Measurements from ENCODE around the gene CLK2. TPM values are rescaled to one million over a fixed set of nuclear protein-coding genes. Genes with fewer than 3 reads are reported as not detected.

Gene CLK2
- total RNA-seq, 1 experiment from 2014 or later: 43.1 TPM

GRCh38 chr1:155261852-155262673 is 11.2 kb downstream of the CLK2 start, which contains the start of gene SCAMP3:
Gene SCAMP3 (minus strand): TSS chr1:155262360. CDS start chr1:155262151, 209 bp downstream.
- no peaks in the 10 kb centered on the region for H3K9me3 ChIP-seq (replicated peaks)
- no peaks in the 10 kb centered on the region for H3K4me1 ChIP-seq
- H3K4me3 ChIP-seq: peak within 1 kb of the TSS; percentile 70
- peak within 1 kb of the TSS; percentile 35 for H3K27ac ChIP-seq
- peak; percentile 96 to 98 for DNase-seq
- no peaks in the 10 kb centered on the region for H3K27me3 ChIP-seq
- peaks cover 35% of the 10 kb centered on the region for H3K36me3 ChIP-seq

DNA sequence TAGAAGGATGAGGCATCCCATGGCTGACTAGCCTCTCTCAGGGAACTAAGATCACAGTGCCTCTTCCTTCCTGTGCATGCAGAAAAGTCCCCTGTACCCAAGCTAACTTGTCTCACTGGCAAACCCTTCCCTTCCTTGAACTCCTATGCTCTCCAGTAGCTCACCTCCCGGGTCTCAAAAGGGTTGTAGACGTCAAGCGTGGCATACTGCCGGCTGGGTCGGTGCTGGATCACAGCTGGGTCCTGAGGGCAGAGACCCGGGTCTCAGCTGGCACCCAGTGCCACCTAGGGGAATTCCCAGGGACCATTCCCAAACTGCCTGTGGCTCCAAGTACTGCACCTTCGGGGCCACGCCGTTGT is 11.8 kb downstream of the CLK2 start:
- Histone ChIP-seq H3K27ac (peak overlapping the region; percentile 35), H3K36me3 (peaks cover 29% of the 10 kb centered on the region), H3K4me3 (peak overlapping the region; percentile 70), H3K27me3 (no peaks in the 10 kb centered on the region), H3K4me1 (no peaks in the 10 kb centered on the region), H3K9me3 (replicated peaks) (no peaks in the 10 kb centered on the region)
- DNase-seq: no peak

DNA sequence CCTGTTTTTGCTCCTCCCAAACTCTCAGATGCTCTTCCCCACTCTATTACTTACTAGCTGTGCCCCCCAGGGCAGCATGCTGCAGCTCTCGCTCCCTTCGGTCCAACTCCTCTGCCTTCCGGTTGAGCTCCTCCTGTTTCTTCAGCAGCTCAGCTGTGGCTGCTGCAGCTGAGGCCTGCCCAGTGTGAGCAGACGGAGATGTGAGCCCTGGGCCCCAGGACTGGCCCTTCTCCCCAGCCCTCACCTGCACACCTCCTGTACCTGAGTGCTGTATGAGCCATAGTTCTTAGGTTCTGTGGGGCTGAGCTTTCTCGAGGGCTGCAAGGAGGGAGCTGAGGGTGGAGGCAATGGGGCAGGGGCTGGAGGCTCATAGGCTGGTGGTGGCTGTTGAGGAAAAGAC is 13.0 kb downstream of the CLK2 start:
- Histone ChIP-seq H3K36me3 (peaks cover 18% of the 10 kb centered on the region), H3K4me3 (no peak overlapping the region), H3K27me3 (no peaks in the 10 kb centered on the region), H3K4me1 (no peaks in the 10 kb centered on the region), H3K27ac (no peak overlapping the region), H3K9me3 (replicated peaks) (no peaks in the 10 kb centered on the region)
- DNase-seq: no peak

- Histone ChIP-seq H3K4me1 (no peaks in the 10 kb centered on the region), H3K27ac (no peak overlapping the region; the same call in 1 of the 2 replicates), H3K4me3 (peak overlapping the region; percentile 73), H3K27me3 (no peaks in the 10 kb centered on the region), H3K36me3 (no peaks in the 10 kb centered on the region), H3K9me3 (replicated peaks) (no peaks in the 10 kb centered on the region)
- no peak for DNase-seq
These were observed 17.0 kb downstream of the CLK2 start for GRCh38 chr1:155256058-155256852.

DNA sequence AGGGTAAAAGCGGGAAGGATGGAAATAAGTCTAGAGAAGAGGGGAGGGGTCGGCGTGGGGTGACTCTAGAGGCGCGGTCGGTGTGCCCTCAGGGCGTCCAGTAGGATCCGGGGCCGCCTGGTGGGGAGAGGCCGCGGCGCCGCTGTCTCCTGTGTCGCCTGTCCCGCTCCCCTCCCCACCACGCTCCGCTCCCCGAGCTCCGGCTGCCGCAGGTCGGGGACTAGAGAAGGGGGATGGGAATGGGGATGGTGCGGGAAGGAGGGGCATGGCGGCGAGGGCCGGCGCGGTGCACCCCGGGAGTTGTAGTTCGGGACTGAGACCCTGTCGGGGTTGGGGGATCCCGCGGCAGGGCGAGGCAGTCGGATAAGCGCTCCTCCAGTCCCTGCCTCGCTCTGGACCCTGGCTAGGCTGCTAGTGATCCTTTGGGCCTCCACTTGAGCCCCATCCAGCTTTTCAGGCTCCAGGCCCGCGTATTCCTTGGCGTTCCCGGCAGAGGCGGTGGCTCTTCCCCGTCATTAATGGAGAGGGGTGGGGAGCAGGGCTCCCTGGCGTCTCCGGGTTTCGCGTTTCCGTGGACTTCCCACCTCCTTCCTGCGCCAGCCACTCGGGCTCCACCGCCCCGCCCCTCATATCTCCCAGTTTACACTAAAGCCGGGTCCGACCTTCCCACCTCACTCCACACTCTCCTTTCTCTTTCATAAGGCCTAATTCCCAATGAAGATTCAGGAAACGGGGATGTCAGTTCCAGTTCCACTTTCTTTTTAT is 17.9 kb downstream of the CLK2 start, which contains the start of gene ENTREP3:
Gene ENTREP3 (minus strand): TSS at position 241 of the 765 bp plus-strand sequence. CDS start 606 bp downstream, outside the sequence.
- Histone ChIP-seq H3K9me3 (replicated peaks) (no peaks in the 10 kb centered on the region), H3K4me1 (no peaks in the 10 kb centered on the region), H3K4me3 (peak within 1 kb of the TSS; percentile 73), H3K27me3 (no peaks in the 10 kb centered on the region), H3K27ac (peak within 1 kb of the TSS; percentile 59), H3K36me3 (no peaks in the 10 kb centered on the region)
- DNase-seq: peak; percentile 92 to 94

- Histone ChIP-seq H3K36me3 (no peaks in the 10 kb centered on the region), H3K4me1 (no peaks in the 10 kb centered on the region), H3K9me3 (replicated peaks) (no peaks in the 10 kb centered on the region), H3K4me3 (peak overlapping the region; percentile 73), H3K27ac (peak overlapping the region; percentile 59), H3K27me3 (no peaks in the 10 kb centered on the region)
- peak; percentile 33 to 39 for DNase-seq
These were observed 18.5 kb downstream of the CLK2 start for GRCh38 chr1:155254714-155255242.

DNA sequence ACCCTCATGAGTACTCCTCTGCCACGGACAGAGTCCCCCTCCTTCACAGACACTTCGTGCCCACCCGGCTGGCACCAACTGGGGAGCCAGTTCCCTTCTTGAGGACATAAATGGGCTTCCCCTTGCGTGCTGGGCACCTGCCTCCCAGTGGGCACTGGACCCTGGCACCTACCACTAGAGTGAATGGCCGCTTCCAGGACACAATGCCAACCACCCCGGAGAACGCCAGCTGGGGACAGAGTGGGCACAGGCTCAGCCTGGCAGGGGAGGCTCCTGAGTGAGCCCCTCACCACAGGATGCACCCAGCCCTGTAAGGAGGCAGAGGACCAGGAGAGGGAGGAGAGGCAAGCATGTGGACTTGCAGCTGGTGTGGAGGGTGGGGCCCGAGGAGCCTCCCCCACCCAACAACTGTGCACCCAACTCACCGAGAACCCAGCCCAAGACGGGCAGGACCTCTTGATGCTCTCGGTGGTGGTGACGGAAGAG is 19.0 kb downstream of the CLK2 start:
- Histone ChIP-seq H3K9me3 (replicated peaks) (no peaks in the 10 kb centered on the region), H3K27ac (no peak overlapping the region), H3K36me3 (no peaks in the 10 kb centered on the region), H3K4me1 (no peaks in the 10 kb centered on the region), H3K27me3 (no peaks in the 10 kb centered on the region), H3K4me3 (peak overlapping the region; percentile 73)
- no peak for DNase-seq

GRCh38 chr1:155253797-155254196 is 19.5 kb downstream of the CLK2 start:
- Histone ChIP-seq H3K9me3 (replicated peaks) (no peaks in the 10 kb centered on the region), H3K27ac (no peak overlapping the region), H3K27me3 (no peaks in the 10 kb centered on the region), H3K36me3 (no peaks in the 10 kb centered on the region), H3K4me1 (no peaks in the 10 kb centered on the region), H3K4me3 (no peak overlapping the region)
- DNase-seq: no peak

DNA sequence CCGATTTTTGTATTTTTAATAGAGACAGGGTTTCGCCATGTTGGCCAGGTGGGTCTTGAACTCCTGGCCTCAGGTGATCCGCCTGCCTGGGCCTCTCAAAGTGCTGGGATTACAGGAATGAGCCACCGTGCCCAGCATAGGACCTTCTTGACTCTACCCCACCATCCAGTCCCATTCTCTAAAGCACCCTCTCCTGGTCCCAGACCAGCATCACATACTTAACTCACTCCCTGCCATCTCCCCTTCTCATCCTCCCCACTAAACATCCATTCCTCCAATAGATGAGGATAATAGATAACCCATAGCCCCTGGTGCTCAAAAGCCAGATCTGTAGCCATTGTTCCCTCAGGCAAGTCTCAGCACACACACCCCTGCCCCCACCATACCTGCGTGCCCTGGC is 20.1 kb downstream of the CLK2 start:
- Histone ChIP-seq H3K4me3 (no peak overlapping the region), H3K9me3 (replicated peaks) (no peaks in the 10 kb centered on the region), H3K27ac (no peak overlapping the region), H3K27me3 (no peaks in the 10 kb centered on the region), H3K36me3 (no peaks in the 10 kb centered on the region), H3K4me1 (no peaks in the 10 kb centered on the region)
- DNase-seq: no peak

DNA sequence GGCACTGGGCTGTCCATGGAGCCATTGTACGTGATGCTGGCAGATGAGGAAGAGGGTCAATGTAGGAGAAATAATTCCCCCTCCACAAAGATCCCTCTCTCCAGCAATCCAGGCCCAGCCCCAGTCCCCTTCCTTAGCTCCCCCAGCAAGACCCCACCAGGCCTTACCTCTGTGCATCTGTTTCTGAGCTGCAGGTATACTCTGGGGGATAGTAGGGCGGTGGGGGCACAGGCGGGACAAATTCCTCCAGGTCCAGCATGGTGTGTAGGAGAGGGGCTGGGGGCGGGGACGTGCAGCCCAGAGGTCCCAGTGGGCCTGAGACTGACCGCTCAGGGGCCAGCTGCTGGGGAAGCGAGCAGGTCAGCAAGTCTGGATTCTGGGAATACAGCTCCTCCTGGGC is 21.7 kb downstream of the CLK2 start:
- Histone ChIP-seq H3K4me3 (no peak overlapping the region), H3K9me3 (replicated peaks) (no peaks in the 10 kb centered on the region), H3K4me1 (no peaks in the 10 kb centered on the region), H3K27ac (no peak overlapping the region), H3K27me3 (no peaks in the 10 kb centered on the region), H3K36me3 (no peaks in the 10 kb centered on the region)
- no peak for DNase-seq

DNA sequence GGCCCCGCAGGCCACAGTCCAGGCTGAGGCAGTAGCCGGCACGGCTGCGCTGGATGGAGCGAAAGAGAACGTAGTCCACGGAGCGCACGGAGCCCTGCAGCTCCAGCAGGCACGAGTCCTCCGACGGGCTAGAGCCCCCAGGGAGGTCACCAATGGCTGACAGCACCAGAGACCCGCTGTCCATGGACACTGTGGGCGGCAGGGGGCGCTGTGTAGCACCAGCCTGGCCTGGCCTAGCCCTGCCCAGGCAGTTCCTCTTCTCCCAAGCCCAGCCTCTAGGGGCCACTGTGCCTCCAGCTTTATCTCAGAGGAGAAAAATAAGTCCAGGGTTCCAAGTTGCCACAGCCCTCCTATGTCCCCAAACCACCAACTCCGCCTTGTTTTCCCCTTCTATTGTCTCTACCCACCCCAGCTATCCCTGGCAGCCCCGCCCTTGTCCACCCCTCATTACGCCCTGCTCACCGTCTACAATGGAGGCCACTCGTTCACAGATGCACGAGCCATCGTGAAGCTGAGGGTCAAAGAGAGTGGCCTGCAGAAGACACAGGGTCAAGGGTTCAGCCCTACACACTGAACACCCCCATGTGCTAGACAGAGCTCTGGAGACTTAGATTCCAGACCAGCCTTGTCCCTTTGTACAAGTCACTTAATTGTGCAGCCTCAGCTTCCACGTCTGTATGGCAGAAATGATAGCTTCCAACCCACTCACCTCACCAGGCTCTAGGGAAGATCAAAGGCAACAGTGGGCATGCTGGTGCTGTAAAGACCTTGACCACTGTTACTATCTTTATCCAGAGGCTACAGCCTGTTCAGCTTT is 22.5 kb downstream of the CLK2 start:
- no peak overlapping the region for H3K27ac ChIP-seq

GRCh38 chr1:155250246-155250632 is 23.1 kb downstream of the CLK2 start:
- no peak overlapping the region for H3K4me3 ChIP-seq
- DNase-seq: no peak
- H3K27ac ChIP-seq: no peak overlapping the region
- H3K9me3 ChIP-seq (replicated peaks): no peaks in the 10 kb centered on the region
- no peaks in the 10 kb centered on the region for H3K36me3 ChIP-seq
- H3K27me3 ChIP-seq: no peaks in the 10 kb centered on the region
- H3K4me1 ChIP-seq: peaks cover 1% of the 10 kb centered on the region; the same call in 1 of the 2 replicates

More for the DNA sequence above, 22.5 kb downstream of the CLK2 start:
- Histone ChIP-seq H3K4me3 (no peak overlapping the region), H3K36me3 (no peaks in the 10 kb centered on the region), H3K9me3 (replicated peaks) (no peaks in the 10 kb centered on the region), H3K4me1 (no peaks in the 10 kb centered on the region), H3K27me3 (no peaks in the 10 kb centered on the region)
- DNase-seq: peak; percentile 93 to 95

GRCh38 chr1:155247667-155248553 is 25.4 kb downstream of the CLK2 start:
- Histone ChIP-seq H3K27me3 (no peaks in the 10 kb centered on the region), H3K36me3 (no peaks in the 10 kb centered on the region), H3K27ac (no peak overlapping the region), H3K4me1 (peaks cover 4% of the 10 kb centered on the region; the same call in 1 of the 2 replicates), H3K4me3 (no peak overlapping the region), H3K9me3 (replicated peaks) (no peaks in the 10 kb centered on the region)
- no peak for DNase-seq

Measured in SJCRH30 (cell line).